ENCODE measurements around the gene STN1. TPM values are rescaled to one million over a fixed set of nuclear protein-coding genes. Genes with fewer than 3 reads are reported as not detected.

The STN1 gene
- total RNA-seq, 1 donor from 2014 or later, result 31.9 TPM

- intact Hi-C loops (cut with micrococcal nuclease), result loop anchor here (2.0 kb wide), 1 partner anchor 13 kb away; no protein-coding TSS in a partner anchor
Measured at GRCh38 chr10:103895411-103896186, 22.4 kb downstream of the STN1 start.

GRCh38 chr10:103894441-103894864, 23.5 kb downstream of the STN1 start:
- intact Hi-C loops (cut with micrococcal nuclease), result loop anchor here (1.0 to 2.0 kb wide), 2 partner anchors 14 to 24 kb away; partner anchors contain the start of gene STN1

DNA sequence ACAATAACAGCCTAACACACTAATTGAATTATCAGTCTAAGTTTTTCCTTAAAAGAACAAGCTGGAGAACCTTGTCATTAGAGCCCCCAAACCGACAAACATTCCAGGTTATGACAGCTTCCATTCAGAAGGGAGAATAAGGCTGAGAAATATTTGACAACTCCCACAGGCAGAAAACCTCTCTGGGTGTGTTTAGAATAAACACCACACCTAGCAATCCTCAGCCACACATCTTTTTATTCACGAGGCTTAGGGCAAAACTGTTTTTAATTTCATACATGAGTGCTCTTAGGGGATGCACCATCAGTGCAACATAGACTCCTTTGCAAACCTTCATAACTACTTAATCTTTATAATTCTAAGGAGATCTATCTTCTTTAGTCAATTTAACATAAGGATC, 24.2 kb downstream of the STN1 start:
- intact Hi-C loops (cut with micrococcal nuclease), result loop anchor here (1.0 to 2.0 kb wide), 2 partner anchors 15 to 24 kb away; partner anchors contain the start of gene STN1

- intact Hi-C loops (cut with micrococcal nuclease), result no loop called here
Measured at GRCh38 chr10:103892181-103892580, 25.8 kb downstream of the STN1 start.

DNA sequence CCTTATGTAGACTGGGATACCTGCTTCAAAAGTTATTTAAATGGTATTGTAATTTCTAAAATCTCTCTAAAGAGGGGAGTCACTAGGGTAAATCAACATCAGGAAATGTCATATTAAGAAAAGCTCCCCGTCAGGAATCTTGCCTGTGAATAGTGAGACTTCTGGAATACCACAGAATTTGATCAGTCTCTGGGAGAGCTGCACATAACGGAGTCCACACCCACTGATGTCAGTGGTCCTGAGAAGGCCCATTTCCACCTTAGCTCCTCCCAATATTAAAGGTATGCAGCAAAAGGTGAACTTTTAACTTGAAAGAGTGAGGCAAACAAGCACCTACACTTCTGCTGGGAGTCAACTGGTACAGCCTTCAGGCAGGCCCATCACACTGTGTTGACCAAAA, 27.3 kb downstream of the STN1 start:
- intact Hi-C loops (cut with micrococcal nuclease), result no loop called here

- intact Hi-C loops (cut with micrococcal nuclease), result no loop called here
Measured at GRCh38 chr10:103890194-103890658, 27.8 kb downstream of the STN1 start.

DNA sequence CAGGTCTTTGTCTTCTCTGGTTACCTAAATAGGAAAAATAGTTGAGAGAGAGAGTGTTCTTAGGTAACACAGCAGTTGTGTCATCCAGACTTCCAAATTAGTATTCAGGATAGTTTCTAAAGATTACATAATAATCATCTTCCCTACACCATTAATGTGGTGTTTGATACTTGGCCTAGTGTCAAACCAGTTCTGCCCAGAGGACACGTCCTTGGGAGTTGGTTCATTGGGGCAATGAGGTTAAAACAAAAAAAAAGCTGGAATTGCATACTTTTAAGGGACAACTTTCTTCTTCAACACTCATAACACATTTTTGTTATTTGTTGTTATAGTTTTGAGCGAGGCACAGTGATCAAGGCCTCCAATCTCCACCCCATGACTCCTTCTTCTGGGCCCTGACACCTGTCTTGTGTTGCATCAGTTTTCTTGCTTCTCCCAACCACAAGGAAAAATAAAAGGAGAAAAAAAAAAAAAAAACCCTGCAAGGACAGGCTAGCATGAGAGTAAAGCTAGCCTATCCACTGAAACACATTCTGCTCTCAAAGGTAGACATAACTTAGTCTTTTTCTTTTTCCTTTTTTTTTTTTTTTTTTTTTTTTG, 28.8 kb downstream of the STN1 start:
- intact Hi-C loops (cut with micrococcal nuclease), result loop anchor here (2.0 to 5.0 kb wide), 2 partner anchors 118 to 380 kb away; partner anchors contain the start of gene GSTO2

DNA sequence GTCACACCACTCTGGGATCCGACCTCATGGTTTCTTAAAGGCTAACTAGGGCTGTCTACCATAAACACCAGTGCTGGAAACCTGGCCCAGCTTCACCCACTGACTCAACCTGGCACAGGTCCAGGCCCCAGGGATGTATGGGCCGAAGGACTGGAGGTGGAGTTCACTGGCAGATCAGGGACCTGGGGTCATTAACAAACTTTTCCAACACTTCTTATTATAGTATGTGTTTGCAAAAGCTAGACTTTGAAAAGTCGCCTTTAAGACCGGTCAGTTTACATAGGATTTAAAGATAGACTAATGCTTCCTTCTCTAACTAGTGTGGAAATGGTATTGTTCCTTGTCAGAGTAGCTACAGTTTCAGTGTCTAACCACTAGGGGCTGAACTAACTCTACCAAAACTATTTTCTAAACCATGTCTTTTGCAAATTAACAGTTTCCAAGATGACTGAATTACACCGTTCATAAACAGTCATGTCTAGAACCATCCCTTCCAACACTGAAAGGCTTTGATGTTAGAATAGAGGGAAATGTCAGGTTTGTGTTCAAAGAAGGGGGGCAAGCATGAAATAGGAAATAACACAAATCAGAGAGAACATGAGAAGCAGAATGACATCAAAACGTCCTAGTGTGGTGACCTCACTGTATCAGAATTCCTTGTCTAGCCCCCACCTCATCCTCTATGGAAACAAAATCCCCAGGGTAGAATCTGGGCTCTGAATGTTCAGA, 29.7 kb downstream of the STN1 start:
- intact Hi-C loops (cut with micrococcal nuclease), result loop anchor here (1.0 to 5.0 kb wide), 11 partner anchors 23 to 465 kb away; partner anchors contain the start of genes CFAP58, GSTO2 and STN1

GRCh38 chr10:103885617-103886016, 32.4 kb downstream of the STN1 start:
- intact Hi-C loops (cut with micrococcal nuclease), result loop anchor here (5.0 kb wide), 1 partner anchor 122 kb away; no protein-coding TSS in a partner anchor

DNA sequence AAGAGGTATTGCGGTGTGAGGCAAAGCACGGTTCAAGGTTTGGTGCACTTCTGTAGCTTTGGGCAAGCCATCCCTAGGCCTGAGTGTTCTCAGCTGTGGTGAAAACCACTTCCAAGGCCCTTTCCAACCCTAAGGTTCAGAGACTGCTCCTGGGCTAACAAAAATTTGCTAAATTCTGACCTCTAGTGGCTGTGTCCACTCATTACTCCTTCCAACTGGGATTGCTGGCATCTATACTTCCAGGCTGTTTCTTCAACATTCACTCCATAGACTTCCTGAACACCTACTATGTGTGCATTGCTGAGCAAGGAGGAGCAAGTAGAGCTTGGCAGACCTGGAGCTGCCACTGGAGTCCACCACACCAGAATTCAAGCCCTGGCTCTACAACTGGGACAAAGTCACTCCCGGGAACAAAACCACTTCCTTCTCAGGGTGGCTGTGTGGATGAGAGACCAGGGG, 33.3 kb downstream of the STN1 start:
- intact Hi-C loops (cut with micrococcal nuclease), result loop anchor here (1.0 to 5.0 kb wide), 2 partner anchors 123 to 171 kb away; no protein-coding TSS in a partner anchor

DNA sequence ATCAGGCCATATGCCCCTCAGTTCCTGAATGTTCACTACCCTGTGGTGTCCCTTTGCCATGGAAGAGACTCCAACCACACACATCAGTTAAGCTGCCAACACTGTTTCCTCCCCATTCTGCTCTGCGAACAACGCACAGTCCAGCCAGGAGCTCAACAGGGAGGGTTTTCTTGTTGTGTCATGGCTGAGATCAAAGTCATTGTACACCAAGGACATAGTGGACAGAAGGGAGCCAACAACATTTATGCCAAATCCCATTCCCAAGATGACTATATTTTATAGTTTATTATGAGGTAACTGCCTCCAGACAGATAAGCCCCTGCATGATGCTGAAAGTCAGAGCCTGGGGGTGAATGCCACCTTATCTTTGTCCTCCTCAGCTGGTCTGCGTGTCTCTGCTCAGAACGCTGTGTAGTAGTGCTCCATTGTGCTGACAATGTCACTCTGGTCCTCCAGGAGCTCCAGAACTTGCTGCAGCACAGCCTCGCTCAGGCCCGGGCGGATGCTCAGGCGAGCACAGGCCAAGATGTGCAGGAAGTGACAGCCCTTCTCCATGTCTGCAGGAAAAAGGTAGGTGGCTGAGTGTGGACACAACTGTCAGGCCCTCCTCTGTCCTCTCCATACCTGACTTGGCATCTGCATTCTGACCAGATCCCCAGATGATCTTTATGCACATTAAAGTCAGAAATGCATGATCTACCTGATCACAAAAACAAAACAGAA, 35.5 kb downstream of the STN1 start:
- intact Hi-C loops (cut with micrococcal nuclease), result no loop called here

GRCh38 chr10:103881416-103882284, 36.3 kb downstream of the STN1 start:
- intact Hi-C loops (cut with micrococcal nuclease), result no loop called here

DNA sequence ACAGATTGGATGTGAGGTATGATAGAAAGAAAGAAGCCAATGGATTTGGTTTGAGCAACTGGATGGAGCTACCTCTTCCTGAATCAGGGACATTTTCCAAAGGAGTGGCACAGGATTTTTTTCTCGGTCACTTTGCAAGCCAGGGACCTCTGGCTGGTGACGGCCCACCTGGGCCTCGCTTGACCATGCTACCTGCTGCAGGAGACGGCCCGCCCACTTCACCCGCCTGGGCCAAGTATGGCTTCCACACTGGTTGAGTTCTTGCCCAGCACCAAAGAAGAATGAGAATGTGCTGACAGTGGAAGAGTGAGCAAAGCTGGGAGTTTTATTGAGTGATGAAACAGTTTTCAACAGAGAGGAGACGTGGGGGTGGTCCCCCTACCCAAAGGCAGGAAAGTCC, 38.2 kb downstream of the STN1 start:
- intact Hi-C loops (cut with micrococcal nuclease), result no loop called here

- intact Hi-C loops (cut with micrococcal nuclease), result no loop called here
Measured at GRCh38 chr10:103879409-103879808, 38.6 kb downstream of the STN1 start.

DNA sequence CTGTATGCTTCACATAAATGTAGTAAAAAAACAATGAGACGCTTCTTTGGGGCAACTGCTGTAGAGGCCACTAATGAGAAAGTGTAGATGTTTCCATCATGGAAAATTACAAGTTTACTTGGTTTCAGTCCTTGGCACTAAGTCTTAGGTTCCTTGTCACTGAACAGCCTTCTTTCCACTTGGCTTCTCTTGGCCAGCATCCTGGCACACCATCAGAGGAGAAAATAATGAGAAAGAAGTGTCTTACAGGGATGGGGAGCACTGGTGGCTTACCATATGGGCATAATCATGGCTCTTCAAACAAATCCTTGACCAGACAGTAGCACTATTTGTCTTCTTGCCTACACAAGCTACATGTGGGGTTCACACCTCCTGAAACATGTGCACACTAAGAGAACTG, 40.1 kb downstream of the STN1 start:
- intact Hi-C loops (cut with micrococcal nuclease), result no loop called here

DNA sequence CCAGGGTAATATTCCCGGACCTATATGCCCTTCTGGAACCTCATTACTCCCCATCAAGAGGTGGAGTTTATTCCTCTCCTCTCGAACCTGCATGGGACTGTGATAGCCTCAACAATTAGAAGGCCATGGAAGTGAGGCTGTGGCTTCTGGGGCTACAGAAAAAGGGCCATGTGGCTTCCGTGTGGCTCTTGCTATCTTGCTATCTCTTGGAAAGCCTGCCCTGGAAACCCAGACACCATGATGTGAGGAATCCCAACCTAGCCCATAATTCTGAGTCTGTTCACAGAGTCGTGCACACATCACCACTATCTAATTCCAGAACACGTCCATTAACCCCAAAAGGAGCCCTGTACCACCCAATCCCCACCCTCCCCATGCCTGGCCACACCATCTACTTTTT, 41.8 kb downstream of the STN1 start:
- intact Hi-C loops (cut with micrococcal nuclease), result no loop called here

DNA sequence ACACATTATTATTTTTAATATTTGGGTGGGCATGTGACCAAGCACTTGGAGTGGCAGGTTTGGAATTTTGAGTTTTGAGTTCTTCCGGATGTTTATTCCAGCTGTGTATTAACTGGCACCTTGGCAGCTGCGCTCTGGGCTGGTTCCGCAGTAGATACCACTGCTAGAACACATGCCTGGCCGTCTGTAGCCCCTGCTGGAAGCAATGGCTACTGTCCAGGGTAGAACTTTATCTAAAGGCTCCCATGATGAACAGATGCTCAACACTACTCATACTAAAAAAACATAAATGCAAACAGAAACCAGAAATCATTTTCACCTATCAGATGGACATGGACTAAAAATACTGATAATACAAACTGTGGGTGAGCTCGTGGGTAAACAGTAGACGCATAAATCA, 43.3 kb downstream of the STN1 start:
- intact Hi-C loops (cut with micrococcal nuclease), result no loop called here

- intact Hi-C loops (cut with micrococcal nuclease), result no loop called here
Measured at GRCh38 chr10:103872137-103872931, 45.6 kb downstream of the STN1 start.

- intact Hi-C loops (cut with micrococcal nuclease), result no loop called here
Measured at GRCh38 chr10:103871006-103871405, 47.0 kb downstream of the STN1 start.
